ENCODE results near the gene CKS1B.
A peak's percentile ranks its signal among the peaks of the same experiment; 100 is the strongest.

The CKS1B gene

GRCh38 chr1:154974102-154974807 lies at the start of gene CKS1B:
TSS of gene CKS1B (plus strand) at chr1:154974681. CDS start at chr1:154974746, 65 bp downstream.
- TF ChIP-seq CTCF (conservative IDR thresholded peaks at IDR 0.05; ENCODE audit: low read length) = no peak
- peak; percentile 100 for DNase-seq (ENCODE audit: low read depth)
- peak within 1 kb of the TSS; percentile 83 for H3K4me3 ChIP-seq (ENCODE audit: low read length)

GRCh38 chr1:154925335-154926170 lies 48.9 kb upstream of the CKS1B start:
- TF ChIP-seq CTCF (conservative IDR thresholded peaks at IDR 0.05; ENCODE audit: low read length) = no peak
- DNase-seq (ENCODE audit: low read depth) = no peak
- H3K4me3 ChIP-seq (ENCODE audit: low read length) = no peak overlapping the region

- TF ChIP-seq CTCF (conservative IDR thresholded peaks at IDR 0.05; ENCODE audit: low read length) = no peak
- no peak overlapping the region for H3K4me3 ChIP-seq (ENCODE audit: low read length)
- no peak for DNase-seq (ENCODE audit: low read depth)
Measured at GRCh38 chr1:154926201-154926600, 48.3 kb upstream of the CKS1B start.

GRCh38 chr1:154931940-154932487 lies 42.5 kb upstream of the CKS1B start:
- DNase-seq (ENCODE audit: low read depth) = no peak
- no peak for TF ChIP-seq CTCF (conservative IDR thresholded peaks at IDR 0.05; ENCODE audit: low read length)

GRCh38 chr1:154934358-154934948 lies 40.0 kb upstream of the CKS1B start:
- no peak for TF ChIP-seq CTCF (conservative IDR thresholded peaks at IDR 0.05; ENCODE audit: low read length)
- H3K4me3 ChIP-seq (ENCODE audit: low read length) = no peak overlapping the region
- no peak for DNase-seq (ENCODE audit: low read depth)

More at GRCh38 chr1:154931940-154932487, 42.5 kb upstream of the CKS1B start:
- no peak overlapping the region for H3K4me3 ChIP-seq (ENCODE audit: low read length)

- H3K4me3 ChIP-seq (ENCODE audit: low read length) = peak overlapping the region; percentile 99
- DNase-seq (ENCODE audit: low read depth) = no peak
- TF ChIP-seq CTCF (conservative IDR thresholded peaks at IDR 0.05; ENCODE audit: low read length) = no peak
Measured at GRCh38 chr1:154935749-154936554, 38.5 kb upstream of the CKS1B start.
